HG02970 (cell line): ENCODE results near the gene RPP25.

Experiments used
- ATAC-seq: cut with Tn5 transposase; IDR thresholded peaks from one replicate; pipeline ENCODE4 v1.9.1; 2021; ENCODE audit warnings: mild to moderate bottlenecking, moderate library complexity, moderate number of reproducible peaks; ENCODE audit not compliant: unreplicated experiment, low FRiP score

The RPP25 gene, protein sequence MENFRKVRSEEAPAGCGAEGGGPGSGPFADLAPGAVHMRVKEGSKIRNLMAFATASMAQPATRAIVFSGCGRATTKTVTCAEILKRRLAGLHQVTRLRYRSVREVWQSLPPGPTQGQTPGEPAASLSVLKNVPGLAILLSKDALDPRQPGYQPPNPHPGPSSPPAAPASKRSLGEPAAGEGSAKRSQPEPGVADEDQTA

GRCh38 chr15:74956648-74957475, at the start of gene RPP25:
Gene RPP25 (minus strand): TSS chr15:74956772. CDS start chr15:74956583, 189 bp downstream.
- peak; percentile 66 for ATAC-seq

DNA sequence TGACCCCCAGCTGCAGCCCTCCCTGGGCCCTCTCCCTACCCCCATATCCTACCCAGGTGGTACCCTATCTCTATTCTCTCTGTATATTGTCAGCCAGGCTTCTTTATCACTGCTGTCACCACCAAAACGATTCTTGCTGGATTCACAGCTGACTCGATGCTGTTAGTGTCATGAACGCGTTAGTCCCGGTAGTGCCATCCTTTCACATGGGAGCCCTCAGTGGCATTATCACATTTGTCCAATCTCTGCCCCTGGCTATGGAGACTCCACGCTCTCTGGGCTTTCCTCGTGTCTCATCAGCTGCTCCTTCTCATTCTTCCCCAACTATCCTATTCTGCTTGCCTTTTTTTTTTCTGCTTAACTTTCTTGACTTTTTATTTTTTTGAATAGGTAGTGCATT, 45.8 kb upstream of the RPP25 start:
- no peak for ATAC-seq

DNA sequence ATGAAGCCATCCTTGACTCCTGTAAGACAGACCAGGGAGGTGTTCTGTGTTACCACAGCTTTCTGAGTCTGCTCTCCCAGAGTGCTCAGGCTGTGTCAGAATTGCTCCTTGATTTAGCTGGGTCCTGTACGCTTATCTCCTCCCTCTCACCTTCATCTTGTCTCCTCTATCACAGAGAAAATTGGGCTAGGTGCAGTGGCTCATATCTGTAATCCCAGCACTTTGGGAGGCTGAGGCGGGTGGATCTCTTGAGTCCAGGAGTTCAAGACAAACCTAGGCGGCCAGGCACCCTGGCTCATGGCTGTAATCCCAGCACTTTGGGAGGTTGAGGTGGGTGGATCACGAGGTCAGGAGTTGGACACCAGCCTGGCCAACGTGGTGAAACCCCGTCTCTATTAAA, 44.7 kb upstream of the RPP25 start:
- ATAC-seq = no peak

GRCh38 chr15:74997543-74997942, 41.0 kb upstream of the RPP25 start:
- ATAC-seq = no peak

GRCh38 chr15:74997141-74997540, 40.6 kb upstream of the RPP25 start:
- ATAC-seq = no peak

- ATAC-seq = no peak
Measured at GRCh38 chr15:74995779-74996765, 39.5 kb upstream of the RPP25 start.

DNA sequence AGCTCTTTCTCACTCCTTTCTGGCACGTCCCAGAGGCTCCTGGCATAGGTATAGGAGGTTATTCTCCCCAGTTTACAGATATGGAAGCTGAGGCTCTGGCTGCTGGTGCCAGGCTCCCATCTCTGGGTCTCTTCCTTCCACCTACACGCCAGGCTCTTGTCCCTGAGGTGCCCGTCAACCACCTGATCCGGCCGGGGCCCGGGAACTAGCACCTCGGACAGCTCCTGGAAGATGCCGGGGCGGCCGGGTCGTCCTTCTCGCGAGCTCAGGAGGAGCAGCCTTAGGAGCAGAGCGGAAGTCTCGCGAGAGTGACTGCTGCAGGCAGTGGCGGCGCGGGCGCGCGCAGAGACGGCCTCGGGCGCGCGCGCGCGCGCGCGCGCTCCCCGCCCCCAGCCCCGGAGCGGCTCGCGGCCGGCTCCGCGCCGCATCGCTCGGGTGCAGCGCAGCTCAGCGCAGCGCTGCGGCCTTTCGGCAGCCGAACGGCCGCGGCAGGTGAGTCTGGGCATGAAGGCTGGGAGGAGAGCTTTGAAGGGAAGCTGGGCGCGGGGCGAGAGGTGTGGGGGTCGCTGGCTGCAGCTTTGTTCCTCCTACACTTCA, 38.7 kb upstream of the RPP25 start, which contains the start of gene SCAMP5:
Gene SCAMP5, plus strand, starts transcription at position 382 of the 597 bp plus-strand sequence. CDS start 16,277 bp downstream, outside the sequence.
- peak; percentile 80 for ATAC-seq

DNA sequence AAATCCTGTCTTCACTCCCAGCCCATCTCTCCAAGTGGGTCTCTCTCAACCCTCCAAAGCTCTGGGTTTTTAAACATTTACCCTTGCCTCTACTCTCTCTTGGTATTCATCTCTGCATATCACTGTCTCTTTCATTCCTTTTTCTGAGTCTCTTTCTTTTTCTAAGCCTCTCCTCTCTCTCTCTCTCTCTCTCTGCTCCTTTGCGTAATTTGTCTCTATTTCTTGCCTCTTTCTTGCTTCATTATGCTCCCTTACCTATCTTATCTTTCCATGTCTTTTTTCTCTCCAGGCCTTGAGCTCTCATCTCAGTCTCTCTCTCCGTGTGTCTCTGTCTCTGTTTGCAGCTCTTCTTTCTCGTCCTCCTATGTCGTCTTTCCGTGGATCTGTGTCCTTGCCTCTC, 38.1 kb upstream of the RPP25 start:
- no peak for ATAC-seq

DNA sequence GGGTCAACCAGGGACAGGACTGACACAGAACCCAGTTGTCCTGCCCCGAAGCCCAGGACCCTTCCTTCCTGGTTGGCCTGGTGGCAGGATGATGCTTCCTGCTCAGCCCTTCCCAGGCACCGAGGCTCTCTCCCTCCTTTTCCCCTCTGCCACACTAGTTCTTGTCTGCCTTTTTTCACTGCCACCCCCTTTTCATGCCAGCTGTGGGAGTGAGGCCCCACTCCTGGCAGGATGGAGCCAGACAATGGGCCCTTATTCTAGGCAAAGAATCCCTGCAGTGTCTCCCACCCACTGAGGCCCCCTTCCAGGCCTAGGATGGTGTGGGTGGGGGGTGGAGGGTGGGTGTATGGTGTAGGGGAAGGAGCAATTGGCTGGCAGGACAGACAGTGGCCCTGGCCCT, 37.7 kb upstream of the RPP25 start:
- no peak for ATAC-seq

DNA sequence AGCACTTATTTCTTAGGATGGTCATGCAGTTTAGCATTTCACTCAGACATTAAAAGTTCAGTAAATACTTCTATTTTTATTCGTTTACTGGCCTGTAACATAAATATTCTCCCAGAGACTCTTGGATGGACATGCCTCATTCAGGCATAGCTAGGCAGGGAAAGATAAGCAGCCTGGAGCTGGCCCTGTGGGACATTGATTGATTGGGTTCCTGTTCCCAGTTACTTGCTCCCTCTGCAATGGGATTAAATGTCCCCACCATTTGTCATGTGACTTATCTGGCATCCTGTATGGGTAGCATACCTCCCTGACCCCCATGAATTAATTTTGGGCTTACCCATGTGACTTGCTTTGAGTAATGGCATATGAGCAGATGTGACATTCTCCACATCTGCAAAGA, 36.0 kb upstream of the RPP25 start:
- ATAC-seq = no peak

DNA sequence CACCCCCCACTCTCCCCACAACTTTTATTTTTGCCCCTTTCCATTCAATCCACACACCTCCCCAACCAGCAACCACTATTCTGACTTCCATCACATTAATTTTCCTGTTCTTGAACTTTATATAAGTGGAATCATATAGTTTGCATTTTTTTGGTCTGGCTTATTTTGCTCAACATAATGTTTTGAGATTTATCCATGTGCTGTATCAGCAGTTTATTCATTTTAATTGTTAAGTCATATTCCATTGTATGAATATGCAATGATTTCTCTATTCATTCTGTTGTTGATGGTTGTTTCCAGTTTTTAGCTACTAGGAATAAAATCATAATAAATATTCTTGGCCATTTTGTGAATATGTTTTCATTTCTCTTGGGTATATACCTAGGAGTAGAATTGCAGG, 33.0 kb upstream of the RPP25 start:
- no peak for ATAC-seq

DNA sequence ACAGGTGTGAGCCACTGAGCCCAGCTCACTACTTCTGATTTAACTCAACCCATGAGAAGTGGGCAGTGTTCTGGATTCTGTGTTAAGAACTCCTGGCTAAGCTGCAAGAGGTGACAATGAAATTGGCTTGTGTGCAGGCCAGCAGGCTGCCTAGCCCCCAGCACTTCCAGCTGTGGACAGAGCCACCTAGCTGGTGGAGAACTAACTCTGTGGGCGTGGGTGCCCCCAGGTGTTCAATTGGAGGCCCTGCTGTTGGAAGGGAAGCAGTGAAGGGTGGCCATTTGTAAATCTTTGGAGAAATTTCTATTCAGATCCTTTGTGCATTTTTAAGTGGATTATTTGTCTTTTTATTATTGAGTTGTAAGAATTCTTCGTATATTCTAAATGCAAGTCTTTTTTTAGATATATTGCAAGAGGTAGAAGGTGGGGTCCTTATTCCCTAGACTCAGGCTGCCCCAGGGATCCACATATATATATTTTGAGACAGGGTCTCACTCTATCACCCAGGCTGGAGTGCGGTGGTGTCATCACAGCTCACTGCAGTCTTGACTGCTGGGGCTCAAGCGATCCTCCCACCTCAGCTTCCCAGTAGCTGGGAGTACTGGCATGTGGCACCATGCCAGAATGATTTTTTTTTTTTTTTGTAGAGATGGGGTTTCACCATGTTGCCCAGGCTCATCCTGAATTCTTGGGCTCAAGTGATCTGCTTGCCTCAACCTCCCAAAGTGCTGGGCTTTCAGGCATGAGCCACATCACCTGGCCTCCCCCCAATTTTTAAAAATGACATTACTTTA, 31.6 kb upstream of the RPP25 start:
- ATAC-seq = no peak

DNA sequence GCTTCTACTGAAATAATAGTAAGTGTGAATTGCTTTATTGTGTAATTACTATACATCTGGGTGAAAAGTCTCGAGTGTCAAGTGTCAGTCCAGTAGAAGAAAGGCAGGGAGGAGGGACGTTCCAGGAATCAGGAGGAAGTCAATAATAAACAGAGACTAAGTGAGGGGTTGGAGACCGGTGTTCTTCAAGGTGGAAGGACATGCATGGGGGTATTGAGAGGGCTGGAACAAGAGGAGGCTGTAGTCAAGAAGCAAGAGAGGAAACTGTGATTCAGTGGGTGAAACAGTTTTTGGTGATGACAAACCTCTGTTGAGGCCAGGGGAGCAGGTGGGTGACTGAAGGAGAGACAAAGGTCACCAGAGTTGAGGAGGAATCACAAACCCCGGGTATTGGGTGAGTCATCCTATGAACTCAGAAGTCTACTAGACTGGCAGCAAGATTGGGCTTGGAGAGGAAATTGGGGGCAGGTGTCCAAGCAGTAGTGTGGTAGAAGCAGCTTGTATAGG, 27.2 kb upstream of the RPP25 start:
- no peak for ATAC-seq

DNA sequence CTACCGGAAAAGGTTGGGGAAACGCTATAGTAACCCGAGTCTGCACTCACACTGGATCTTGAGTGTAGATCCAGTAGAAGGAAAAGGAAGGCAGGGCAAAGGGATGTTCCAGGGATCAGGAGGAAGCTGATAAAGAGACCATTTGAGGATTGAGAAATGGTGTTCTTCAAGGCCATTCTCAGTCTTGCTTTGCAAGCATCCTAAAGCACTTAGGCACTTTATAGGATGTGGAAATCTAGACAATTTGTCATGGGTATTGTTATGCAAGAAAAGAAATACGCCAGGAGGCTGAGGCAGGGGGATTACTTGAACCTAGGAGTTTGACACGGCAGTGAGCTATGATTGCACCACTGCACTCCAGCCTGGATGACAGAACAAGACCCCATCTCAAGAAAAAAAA, 25.6 kb upstream of the RPP25 start:
- no peak for ATAC-seq

DNA sequence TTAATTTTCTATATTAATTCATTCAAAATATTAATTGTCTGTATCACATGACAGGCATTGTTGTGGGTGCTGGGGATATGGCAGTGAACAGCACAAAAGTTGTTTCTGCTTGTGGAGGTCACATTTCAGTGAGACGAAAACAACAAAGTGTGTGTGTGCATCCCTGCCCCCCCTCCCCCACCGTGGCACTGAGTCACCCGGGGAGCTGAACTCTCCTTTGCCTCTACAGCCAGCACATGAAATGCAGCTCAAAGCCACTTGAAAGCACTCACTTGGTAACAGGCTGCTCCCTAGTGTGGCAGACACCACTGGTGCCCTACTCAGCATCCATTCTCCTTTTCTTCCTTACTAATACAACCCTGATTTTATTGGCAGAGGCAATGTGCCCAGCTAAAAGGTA, 21.9 kb upstream of the RPP25 start:
- ATAC-seq = no peak

DNA sequence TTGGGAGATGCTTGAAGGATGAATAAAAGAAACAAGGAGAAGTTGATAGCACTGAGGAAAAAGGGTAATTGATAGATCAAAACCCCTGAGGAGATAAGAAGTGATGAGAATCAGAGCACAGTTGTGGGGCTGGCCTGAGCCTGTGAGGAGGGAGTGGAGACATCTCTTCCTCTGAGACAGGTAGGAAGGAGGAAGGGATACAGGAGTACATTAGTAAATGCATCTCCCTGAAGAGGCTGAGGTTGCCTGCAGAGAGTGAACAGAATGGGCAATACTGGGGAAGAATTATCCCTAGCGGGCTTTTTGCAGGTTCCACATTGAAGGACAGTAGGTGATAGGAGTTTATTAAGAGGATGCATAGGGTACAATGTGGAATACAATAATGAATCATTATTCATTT, 21.5 kb upstream of the RPP25 start:
- no peak for ATAC-seq

DNA sequence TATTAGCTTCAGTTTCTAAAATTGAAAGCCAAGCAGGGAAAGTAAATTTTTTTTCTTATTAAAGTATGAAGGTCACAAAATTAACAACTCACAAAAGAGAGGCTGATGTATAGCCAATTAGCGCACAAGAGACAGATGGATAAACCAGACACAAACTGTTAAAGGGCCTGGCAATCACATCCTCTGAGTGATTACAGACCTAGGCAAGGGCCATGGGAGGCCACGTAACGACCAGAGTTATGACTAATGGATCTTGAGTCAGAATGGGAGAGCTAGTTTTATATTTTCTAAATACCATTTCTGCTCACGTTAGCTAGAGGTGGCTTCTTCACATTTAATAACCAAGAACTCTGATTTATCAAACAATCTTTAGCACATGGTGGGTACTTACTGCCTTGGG, 21.0 kb upstream of the RPP25 start:
- no peak for ATAC-seq

- no peak for ATAC-seq
Measured at GRCh38 chr15:74976159-74976558, 19.6 kb upstream of the RPP25 start.

DNA sequence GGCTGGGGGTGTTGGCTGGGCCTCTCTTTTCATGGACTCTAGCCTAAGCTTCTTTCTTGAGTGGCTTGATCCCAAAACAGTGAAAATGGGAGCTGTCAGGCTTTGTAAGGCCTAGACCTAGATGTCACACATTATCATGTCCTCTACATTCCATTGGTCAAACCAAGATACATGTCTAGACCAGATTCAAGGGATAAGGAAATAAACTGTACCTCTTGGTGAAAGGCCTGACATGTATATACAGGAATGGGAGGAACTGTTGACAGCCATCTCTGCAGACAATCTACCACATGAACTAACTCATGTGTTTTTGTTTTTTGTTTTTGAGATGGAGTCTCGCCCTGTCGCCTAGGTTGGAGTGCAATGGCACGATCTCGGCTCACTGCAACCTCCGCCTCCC, 11.1 kb upstream of the RPP25 start:
- ATAC-seq = no peak
